ENCODE results near the gene B3GNT2.
"Not testable (repeated sequence)": the region's sequence is repeated elsewhere in the genome, so short reads cannot be mapped to it uniquely, and the experiment has no call there.

The B3GNT2 gene

DNA sequence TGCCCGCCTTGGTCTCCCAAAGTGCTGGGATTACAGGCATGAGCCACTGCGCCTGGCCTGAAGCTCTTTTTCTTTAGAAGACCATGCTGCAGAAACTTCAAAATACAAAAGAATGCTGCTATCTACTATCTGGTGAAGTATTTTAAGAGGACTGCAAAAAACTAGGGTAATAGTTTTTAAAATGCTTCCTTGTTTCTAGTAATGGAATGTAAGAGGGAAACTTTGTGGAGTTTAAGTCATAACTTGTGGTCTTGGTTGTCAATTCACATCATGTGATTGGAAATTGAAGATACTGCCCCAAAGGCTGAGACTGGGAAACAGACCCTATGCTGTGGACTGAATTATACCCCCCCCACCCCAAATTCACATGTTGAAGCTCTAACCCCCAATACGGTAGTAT lies 68.3 kb downstream of the B3GNT2 start:
- Mint-ChIP-seq H3K9me3 (peaks cover 7% of the 10 kb centered on the region), H3K4me1 (ENCODE audit: low read depth) (no peaks in the 10 kb centered on the region), H3K36me3 (ENCODE audit: low read depth) (no peaks in the 10 kb centered on the region), H3K27me3 (ENCODE audit: low read depth) (peaks cover 7% of the 10 kb centered on the region), H3K4me3 (no peak overlapping the region), H3K27ac (no peak overlapping the region)

DNA sequence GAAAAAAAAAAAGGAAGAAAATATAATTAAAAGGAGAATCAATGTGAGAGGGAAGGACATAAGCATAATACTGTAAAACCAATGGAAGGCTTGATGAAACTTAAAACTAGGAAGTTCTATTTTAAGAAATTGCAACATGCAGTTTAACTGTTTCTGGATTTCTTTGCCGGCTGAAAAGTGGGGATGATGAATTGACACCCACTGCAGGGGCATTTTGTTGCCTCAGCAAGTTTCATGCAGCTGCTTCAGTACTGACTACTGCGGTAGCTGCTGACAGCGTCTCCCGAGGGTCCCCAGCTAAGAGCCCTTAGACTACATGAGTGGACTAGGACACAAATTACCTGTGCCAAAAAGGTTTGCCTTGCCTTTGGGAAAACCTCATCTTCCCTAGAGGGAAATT lies 69.2 kb downstream of the B3GNT2 start:
- Mint-ChIP-seq H3K9me3 (peaks cover 7% of the 10 kb centered on the region), H3K27me3 (ENCODE audit: low read depth) (peaks cover 7% of the 10 kb centered on the region), H3K4me3 (no peak overlapping the region), H3K27ac (no peak overlapping the region), H3K36me3 (ENCODE audit: low read depth) (no peaks in the 10 kb centered on the region), H3K4me1 (ENCODE audit: low read depth) (no peaks in the 10 kb centered on the region)

DNA sequence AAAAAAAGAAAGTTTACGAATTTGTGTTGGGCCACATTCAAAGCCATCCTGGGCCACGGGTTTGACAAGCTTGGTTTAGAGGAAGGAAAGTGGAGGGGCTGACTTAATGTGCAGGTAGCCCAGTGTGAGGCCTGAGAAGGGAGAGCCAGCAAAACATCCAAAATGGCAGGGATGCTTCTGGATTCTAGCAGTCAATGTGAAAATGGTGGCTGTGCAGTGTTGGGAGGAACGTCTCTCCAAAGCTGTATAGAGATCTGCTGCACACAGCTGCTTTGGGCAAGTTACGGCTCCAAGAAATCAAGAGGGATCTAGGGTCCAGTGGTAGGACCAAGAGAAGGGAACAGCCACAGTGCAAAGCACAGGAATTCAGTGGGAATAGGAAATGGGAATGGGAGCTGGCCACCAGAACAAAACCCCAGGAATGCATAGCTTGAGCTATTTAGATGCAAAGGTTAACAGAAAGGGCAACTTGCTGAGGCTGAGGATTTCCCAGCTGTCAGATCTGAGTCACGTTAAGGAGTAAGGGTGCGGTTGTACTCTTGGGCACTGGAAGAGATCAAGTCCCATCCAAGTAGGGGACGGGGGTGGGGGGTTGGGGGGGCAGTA lies 70.6 kb downstream of the B3GNT2 start:
- no peak overlapping the region for H3K4me3 Mint-ChIP-seq
- H3K27me3 Mint-ChIP-seq (ENCODE audit: low read depth), result peaks cover 7% of the 10 kb centered on the region
- no peak overlapping the region for H3K27ac Mint-ChIP-seq
- peaks cover 7% of the 10 kb centered on the region for H3K9me3 Mint-ChIP-seq
- no peaks in the 10 kb centered on the region for H3K36me3 Mint-ChIP-seq (ENCODE audit: low read depth)
- no peaks in the 10 kb centered on the region for H3K4me1 Mint-ChIP-seq (ENCODE audit: low read depth)

DNA sequence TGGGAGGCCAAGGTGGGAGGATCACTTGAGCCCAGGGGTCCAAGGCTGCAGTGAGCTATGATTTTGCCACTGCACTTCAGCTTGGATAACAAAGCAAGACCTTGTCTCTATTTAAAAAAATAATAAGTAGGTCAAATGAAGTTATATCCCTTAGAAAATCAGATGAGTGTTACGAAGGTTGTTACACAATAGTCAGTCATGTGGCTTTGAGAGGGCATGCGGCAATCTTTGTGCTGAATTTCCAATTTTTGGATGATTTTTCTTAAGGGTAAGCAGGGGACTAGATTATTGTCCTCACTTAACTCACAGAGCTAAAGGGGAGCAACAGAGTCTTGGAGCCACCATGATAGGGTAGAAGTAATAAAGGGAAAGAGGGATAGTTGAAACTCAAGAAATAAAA lies 71.8 kb downstream of the B3GNT2 start:
- Mint-ChIP-seq H3K27ac (no peak overlapping the region), H3K4me1 (ENCODE audit: low read depth) (no peaks in the 10 kb centered on the region)

GRCh38 chr2:62268681-62269188 lies 72.8 kb downstream of the B3GNT2 start:
- H3K27me3 Mint-ChIP-seq (ENCODE audit: low read depth), result not testable (repeated sequence)

More for the DNA sequence above, 71.8 kb downstream of the B3GNT2 start:
- Mint-ChIP-seq H3K27me3 (ENCODE audit: low read depth) (peaks cover 7% of the 10 kb centered on the region), H3K4me3 (no peak overlapping the region), H3K9me3 (peaks cover 7% of the 10 kb centered on the region), H3K36me3 (ENCODE audit: low read depth) (no peaks in the 10 kb centered on the region)

DNA sequence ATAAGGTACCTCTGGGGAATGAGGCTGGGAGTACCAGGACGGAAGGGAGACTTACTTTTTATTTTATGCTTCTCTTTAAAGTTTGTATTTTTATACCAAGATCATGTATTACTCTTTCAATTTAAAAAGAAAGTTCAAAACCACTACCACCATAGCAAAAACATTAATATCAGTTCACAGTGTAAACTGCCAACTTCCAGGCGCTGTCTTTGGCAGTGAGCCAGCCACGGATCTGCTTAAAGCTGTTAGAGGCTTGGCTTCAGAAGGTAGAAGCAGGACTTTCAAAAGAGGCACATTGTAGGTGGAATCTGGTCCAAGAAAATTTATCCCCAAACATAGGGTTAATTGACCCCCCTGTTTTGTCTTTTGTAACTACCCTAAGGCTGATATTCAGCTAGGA lies 74.8 kb downstream of the B3GNT2 start:
- no peaks in the 10 kb centered on the region for H3K36me3 Mint-ChIP-seq (ENCODE audit: low read depth)
- H3K9me3 Mint-ChIP-seq, result peaks cover 12% of the 10 kb centered on the region

More at GRCh38 chr2:62268681-62269188, 72.8 kb downstream of the B3GNT2 start:
- not testable (repeated sequence) for H3K36me3 Mint-ChIP-seq (ENCODE audit: low read depth); H3K4me3 Mint-ChIP-seq; H3K27ac Mint-ChIP-seq; H3K4me1 Mint-ChIP-seq (ENCODE audit: low read depth); H3K9me3 Mint-ChIP-seq

More for the DNA sequence above, 74.8 kb downstream of the B3GNT2 start:
- H3K4me1 Mint-ChIP-seq (ENCODE audit: low read depth), result no peaks in the 10 kb centered on the region
- H3K27ac Mint-ChIP-seq, result no peak overlapping the region
- peaks cover 7% of the 10 kb centered on the region for H3K27me3 Mint-ChIP-seq (ENCODE audit: low read depth)
- H3K4me3 Mint-ChIP-seq, result no peak overlapping the region
